Nucleus accumbens (tissue), 56 donors: ENCODE measurements around the gene EXOC6.

Experiments used
- DNase-seq, 56 donors: peaks; one replicate each; lab custom pipeline; 2025; lab: John Stamatoyannopoulos, UW

The EXOC6 gene

GRCh38 chr10:93062514-93063143 is 214.3 kb downstream of the EXOC6 start:
- DNase-seq, result no peak

GRCh38 chr10:93063144-93063976 is 215.0 kb downstream of the EXOC6 start:
- DNase-seq, result no peak

- DNase-seq, result no peak
Measured at GRCh38 chr10:93063977-93064660, 215.8 kb downstream of the EXOC6 start.

- DNase-seq, result no peak
Measured at GRCh38 chr10:93064874-93065660, 216.7 kb downstream of the EXOC6 start.

- no peak for DNase-seq
Measured at GRCh38 chr10:93065675-93066543, 217.6 kb downstream of the EXOC6 start.

GRCh38 chr10:93066544-93066913 is 218.2 kb downstream of the EXOC6 start:
- DNase-seq, result no peak

- no peak for DNase-seq
Measured at GRCh38 chr10:93067443-93068365, 219.4 kb downstream of the EXOC6 start.

- no peak for DNase-seq
Measured at GRCh38 chr10:93068411-93069244, 220.3 kb downstream of the EXOC6 start.

- no peak for DNase-seq
Measured at GRCh38 chr10:93069245-93069561, 220.9 kb downstream of the EXOC6 start.

GRCh38 chr10:93070378-93071176 is 222.3 kb downstream of the EXOC6 start:
- no peak for DNase-seq

GRCh38 chr10:93071177-93071472 is 222.8 kb downstream of the EXOC6 start:
- no peak for DNase-seq

- DNase-seq, result no peak
Measured at GRCh38 chr10:93071674-93072224, 223.4 kb downstream of the EXOC6 start.

- DNase-seq, result no peak
Measured at GRCh38 chr10:93072225-93072712, 223.9 kb downstream of the EXOC6 start.

GRCh38 chr10:93072713-93073538 is 224.6 kb downstream of the EXOC6 start:
- no peak for DNase-seq

GRCh38 chr10:93073539-93074146 is 225.3 kb downstream of the EXOC6 start, which contains the start of gene CYP26A1:
Gene CYP26A1, plus strand, starts transcription at chr10:93073893. Its CDS starts 42 bp downstream, at chr10:93073935.
- no peak for DNase-seq
